Embryonic facial prominence (tissue), 1 donor: ENCODE results near the gene FRAS1.

Experiments
- DNase-seq: peaks from one replicate; pipeline ENCODE4 v3.0.0-alpha.2; 2016; ENCODE audit errors: extremely low spot score

The FRAS1 gene

GRCh38 chr4:78571804-78572203, 514.7 kb downstream of the FRAS1 start:
- DNase-seq: no peak

- DNase-seq: no peak
Measured at GRCh38 chr4:78578674-78579425, 521.7 kb downstream of the FRAS1 start.

- no peak for DNase-seq
Measured at GRCh38 chr4:78581618-78582017, 524.5 kb downstream of the FRAS1 start.

GRCh38 chr4:78584863-78585547, 527.9 kb downstream of the FRAS1 start:
- no peak for DNase-seq

DNA sequence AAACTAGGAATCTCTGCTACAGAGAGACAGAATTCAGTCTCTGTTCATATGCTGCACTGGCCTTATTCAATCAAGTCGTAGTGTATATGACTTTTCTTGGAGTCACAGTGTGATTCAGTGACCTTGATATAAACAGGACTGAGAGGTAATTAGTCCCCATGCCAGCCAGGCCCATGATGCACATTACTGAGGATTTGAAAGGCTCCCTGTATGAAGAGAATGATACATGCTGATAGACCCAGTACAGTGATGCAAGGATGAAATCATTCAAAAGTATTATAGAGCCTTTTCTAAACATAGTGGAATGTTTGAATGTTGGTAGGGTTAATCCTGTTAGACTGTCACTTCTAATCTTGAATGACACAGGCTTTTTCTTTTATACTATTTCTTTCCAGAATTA, 528.5 kb downstream of the FRAS1 start:
- DNase-seq: no peak

- DNase-seq: no peak
Measured at GRCh38 chr4:78588894-78589545, 531.9 kb downstream of the FRAS1 start.

DNA sequence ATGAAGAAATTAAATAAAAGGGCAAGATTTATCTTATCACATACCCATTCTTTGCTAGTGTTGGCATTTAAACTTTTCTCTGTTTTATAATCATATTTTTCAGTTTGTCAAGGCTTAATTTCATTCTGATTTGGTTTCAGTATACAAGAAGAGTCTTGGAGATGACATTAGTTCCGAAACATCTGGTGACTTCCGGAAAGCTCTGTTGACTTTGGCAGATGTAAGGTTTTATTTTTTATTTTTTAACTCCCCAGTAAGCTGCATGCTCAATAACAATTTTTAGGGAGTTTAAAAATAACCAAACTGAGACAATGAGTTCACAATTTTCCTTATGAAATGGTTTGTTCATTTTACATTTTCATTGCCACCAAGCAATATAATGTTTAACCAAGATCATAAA, 534.3 kb downstream of the FRAS1 start:
- no peak for DNase-seq

- no peak for DNase-seq
Measured at GRCh38 chr4:78592088-78592783, 535.1 kb downstream of the FRAS1 start.
